Endothelial cell (in vitro differentiated cells): ENCODE measurements around the gene ZNF792. TPM values are rescaled to one million over a fixed set of nuclear protein-coding genes. Genes with fewer than 3 reads are reported as not detected.

Experiments
- DNase-seq: peaks from one replicate; pipeline ENCODE4 v3.0.0; 2021; ENCODE audit warnings: low spot score
- H3K27ac Mint-ChIP-seq: one replicate; pipeline ENCODE4 v1.8.0; 2021; ENCODE audit warnings: mixed read lengths, inconsistent platforms; ENCODE audit not compliant: unreplicated experiment
- H3K27me3 Mint-ChIP-seq: one replicate; pipeline ENCODE4 v1.8.0; 2021; ENCODE audit warnings: mild to moderate bottlenecking, moderate library complexity, mixed read lengths, inconsistent platforms; ENCODE audit not compliant: unreplicated experiment
- H3K36me3 Mint-ChIP-seq: one replicate; pipeline ENCODE4 v1.8.0; 2021; ENCODE audit warnings: mild to moderate bottlenecking, low read depth, mixed read lengths, inconsistent platforms; ENCODE audit not compliant: unreplicated experiment
- H3K4me1 Mint-ChIP-seq: one replicate; pipeline ENCODE4 v1.8.0; 2021; ENCODE audit warnings: mild to moderate bottlenecking, mixed read lengths, inconsistent platforms; ENCODE audit not compliant: unreplicated experiment
- H3K4me3 Mint-ChIP-seq: one replicate; pipeline ENCODE4 v1.8.0; 2021; ENCODE audit warnings: mild to moderate bottlenecking, mixed read lengths, inconsistent platforms; ENCODE audit not compliant: unreplicated experiment
- H3K9me3 Mint-ChIP-seq: one replicate; pipeline ENCODE4 v1.8.0; 2021; ENCODE audit warnings: mixed read lengths, inconsistent platforms; ENCODE audit not compliant: unreplicated experiment
- CTCF ChIP-seq: fragments of 200-600 bp; sonication (generic); IDR thresholded peaks from one replicate; pipeline ENCODE4 v1.5.0; 2021; ENCODE audit warnings: antibody characterized with exemption; ENCODE audit not compliant: unreplicated experiment
- total RNA-seq: library from RNA; stranded (reverse); fragmentation: NEBNext Ultra II Directional; extraction: Animal tissue kit (Norgen Biotek cat#: 25700); gene quantifications from one replicate; pipeline ENCODE4 v1.2.1, GENCODE V29; 2021; ENCODE audit not compliant: unreplicated experiment

Gene ZNF792
- total RNA-seq, 1 donor from 2014 or later, result 68.6 TPM

GRCh38 chr19:34943861-34944573 lies 20.0 kb downstream of the ZNF792 start:
- peaks cover 68% of the 10 kb centered on the region for H3K36me3 Mint-ChIP-seq
- H3K27ac Mint-ChIP-seq, result no peak overlapping the region
- H3K4me1 Mint-ChIP-seq, result no peaks in the 10 kb centered on the region
- H3K4me3 Mint-ChIP-seq, result peak overlapping the region; percentile 71
- no peaks in the 10 kb centered on the region for H3K27me3 Mint-ChIP-seq
- peaks cover 5% of the 10 kb centered on the region for H3K9me3 Mint-ChIP-seq
- no peak for TF ChIP-seq CTCF
- DNase-seq, result no peak

GRCh38 chr19:34938886-34939285 lies 25.1 kb downstream of the ZNF792 start:
- H3K4me1 Mint-ChIP-seq, result no peaks in the 10 kb centered on the region
- no peaks in the 10 kb centered on the region for H3K9me3 Mint-ChIP-seq
- no peak overlapping the region for H3K4me3 Mint-ChIP-seq
- no peak overlapping the region for H3K27ac Mint-ChIP-seq
- no peak for TF ChIP-seq CTCF
- no peak for DNase-seq
- peaks cover 1% of the 10 kb centered on the region for H3K27me3 Mint-ChIP-seq
- peaks cover 46% of the 10 kb centered on the region for H3K36me3 Mint-ChIP-seq

GRCh38 chr19:34936184-34936583 lies 27.8 kb downstream of the ZNF792 start:
- DNase-seq, result no peak
- H3K9me3 Mint-ChIP-seq, result no peaks in the 10 kb centered on the region
- no peaks in the 10 kb centered on the region for H3K4me1 Mint-ChIP-seq
- TF ChIP-seq CTCF, result no peak
- no peak overlapping the region for H3K27ac Mint-ChIP-seq
- peaks cover 1% of the 10 kb centered on the region for H3K27me3 Mint-ChIP-seq
- H3K36me3 Mint-ChIP-seq, result peaks cover 36% of the 10 kb centered on the region
- peak overlapping the region; percentile 26 for H3K4me3 Mint-ChIP-seq

- Mint-ChIP-seq H3K27ac (no peak overlapping the region), H3K4me1 (peaks cover 4% of the 10 kb centered on the region), H3K9me3 (no peaks in the 10 kb centered on the region), H3K4me3 (no peak overlapping the region), H3K36me3 (peaks cover 28% of the 10 kb centered on the region), H3K27me3 (no peaks in the 10 kb centered on the region)
- DNase-seq, result no peak
- TF ChIP-seq CTCF, result no peak
These were observed 31.5 kb downstream of the ZNF792 start for GRCh38 chr19:34932494-34932893.

GRCh38 chr19:34926685-34927375 lies 37.2 kb downstream of the ZNF792 start, which contains the start of gene ZNF30:
ZNF30 (plus strand) TSS chr19:34926903; CDS start chr19:34929948, 3,045 bp downstream.
- peaks cover 6% of the 10 kb centered on the region for H3K4me1 Mint-ChIP-seq
- no peaks in the 10 kb centered on the region for H3K36me3 Mint-ChIP-seq
- TF ChIP-seq CTCF, result no peak
- peaks cover 6% of the 10 kb centered on the region for H3K9me3 Mint-ChIP-seq
- H3K4me3 Mint-ChIP-seq, result peak within 1 kb of the TSS; percentile 94
- peak within 1 kb of the TSS; percentile 64 for H3K27ac Mint-ChIP-seq
- peaks cover 1% of the 10 kb centered on the region for H3K27me3 Mint-ChIP-seq
- DNase-seq, result peak; percentile 89
